SU-DHL-6 (cell line): ENCODE data around the gene AATF.

Experiments
- H2AFZ ChIP-seq: fragments of 200-600 bp; sonication (generic); 2 replicates; pipeline ENCODE4 v1.6.1; 2014; ENCODE audit warnings: low read depth, mild to moderate bottlenecking, moderate library complexity, mixed read lengths, antibody characterized with exemption, low read length; ENCODE audit not compliant: severe bottlenecking
- H3F3A ChIP-seq: fragments of 200-600 bp; shearing (Covaris generic); 2 replicates; pipeline ENCODE4 v1.6.0; 2016; ENCODE audit warnings: antibody characterized with exemption, mild to moderate bottlenecking; ENCODE audit not compliant: insufficient read depth
- H3K27ac ChIP-seq: fragments of 200-600 bp; sonication (generic); 2 replicates; pipeline ENCODE4 v1.5.1; 2016; ENCODE audit warnings: low read depth, mild to moderate bottlenecking, low read length, moderate library complexity, mixed read lengths
- H3K27me3 ChIP-seq: fragments of 200-600 bp; sonication (generic), shearing (Covaris generic); 2 replicates; pipeline ENCODE4 v1.6.0; 2014; ENCODE audit warnings: mild to moderate bottlenecking, low read length
- H3K36me3 ChIP-seq: fragments of 200-600 bp; sonication (generic); 2 replicates; pipeline ENCODE4 v1.6.1; 2014; ENCODE audit warnings: mild to moderate bottlenecking, low read length, mixed read lengths
- H3K4me2 ChIP-seq: fragments of 300-600, 200-600 bp; shearing (Covaris generic), sonication (generic); 2 replicates; pipeline ENCODE4 v1.6.0; 2014; ENCODE audit warnings: low read length, low read depth, mild to moderate bottlenecking; ENCODE audit not compliant: poor library complexity, severe bottlenecking
- H3K4me3 ChIP-seq: fragments of 200-600 bp; sonication (generic); 2 replicates; pipeline ENCODE4 v1.5.1; 2014; ENCODE audit warnings: antibody characterized with exemption, low read length, mild to moderate bottlenecking, mixed read lengths; ENCODE audit not compliant: insufficient read depth, poor library complexity, severe bottlenecking
- H3K79me2 ChIP-seq: fragments of 200-600 bp; sonication (generic); 2 replicates; pipeline ENCODE4 v1.6.1; 2014; ENCODE audit warnings: mild to moderate bottlenecking, low read length, moderate library complexity; ENCODE audit not compliant: insufficient read depth
- H3K9ac ChIP-seq: fragments of 200-600 bp; sonication (generic); 2 replicates; pipeline ENCODE4 v1.7.0; 2014; ENCODE audit warnings: mild to moderate bottlenecking, low read length
- H3K9me2 ChIP-seq: fragments of 200-600 bp; sonication (generic); replicated peaks from 2 replicates; pipeline ENCODE4 v1.6.1; 2014; ENCODE audit warnings: low read length; ENCODE audit not compliant: insufficient read depth
- H3K9me3 ChIP-seq: fragments of 200-600 bp; sonication (generic); 2 replicates; pipeline ENCODE4 v1.6.1; 2014; ENCODE audit warnings: low read length, mixed read lengths; ENCODE audit not compliant: insufficient read depth
- H4K20me1 ChIP-seq: fragments of 200-600 bp; sonication (generic); 2 replicates; pipeline ENCODE4 v1.6.1; 2014; ENCODE audit warnings: low read depth, mild to moderate bottlenecking, antibody characterized with exemption, low read length, moderate library complexity, mixed read lengths
- CTCF ChIP-seq: fragments of 200-600 bp; sonication (generic); IDR thresholded peaks from one replicate; pipeline ENCODE4 v1.5.1; 2017; ENCODE audit warnings: antibody characterized with exemption, mild to moderate bottlenecking, low read length, moderate library complexity; ENCODE audit not compliant: insufficient read depth, poor library complexity, severe bottlenecking
- EZH2phosphoT487 ChIP-seq: fragments of 200-600 bp; sonication (generic), shearing (Covaris generic); conservative IDR thresholded peaks from 2 replicates; pipeline ENCODE4 v1.6.1; 2018; ENCODE audit warnings: mild to moderate bottlenecking, antibody characterized with exemption, low read length, moderate library complexity, mixed read lengths

The AATF gene

GRCh38 chr17:37039269-37039668 lies 90.5 kb downstream of the AATF start:
- no peaks in the 10 kb centered on the region for H3K27me3 ChIP-seq
- H3F3A ChIP-seq, result no peaks in the 10 kb centered on the region
- 0 out of 2 replicates have a peak, but pooled peaks cover 4% of the 10 kb centered on the region for H3K36me3 ChIP-seq
- no peaks in the 10 kb centered on the region for H3K79me2 ChIP-seq
- TF ChIP-seq EZH2phosphoT487 (no peak), CTCF (no peak)
- H3K4me3 ChIP-seq, result no peak overlapping the region
- no peak overlapping the region for H3K4me2 ChIP-seq
- H3K27ac ChIP-seq, result no peak overlapping the region
- H2AFZ ChIP-seq, result no peak overlapping the region
- H3K9ac ChIP-seq, result no peak overlapping the region
- no peaks in the 10 kb centered on the region; the same call in 1 of the 2 replicates for H4K20me1 ChIP-seq
- H3K9me2 ChIP-seq, result no peaks in the 10 kb centered on the region
- H3K9me3 ChIP-seq, result no peaks in the 10 kb centered on the region

- no peak overlapping the region for H3K27ac ChIP-seq
- H3K36me3 ChIP-seq, result 0 out of 2 replicates have a peak, but pooled peaks cover 4% of the 10 kb centered on the region
- no peak overlapping the region for H2AFZ ChIP-seq
- no peaks in the 10 kb centered on the region; the same call in 1 of the 2 replicates for H4K20me1 ChIP-seq
- no peaks in the 10 kb centered on the region for H3K27me3 ChIP-seq
- H3K79me2 ChIP-seq, result no peaks in the 10 kb centered on the region
- H3K9me3 ChIP-seq, result no peaks in the 10 kb centered on the region
- H3F3A ChIP-seq, result peaks cover 5% of the 10 kb centered on the region; the same call in 1 of the 2 replicates
- H3K9me2 ChIP-seq, result no peaks in the 10 kb centered on the region
- no peak overlapping the region for H3K4me3 ChIP-seq
- TF ChIP-seq EZH2phosphoT487 (no peak), CTCF (no peak)
- no peak overlapping the region for H3K9ac ChIP-seq
- H3K4me2 ChIP-seq, result no peak overlapping the region
Observed at GRCh38 chr17:37041932-37042331, 93.2 kb downstream of the AATF start.

DNA sequence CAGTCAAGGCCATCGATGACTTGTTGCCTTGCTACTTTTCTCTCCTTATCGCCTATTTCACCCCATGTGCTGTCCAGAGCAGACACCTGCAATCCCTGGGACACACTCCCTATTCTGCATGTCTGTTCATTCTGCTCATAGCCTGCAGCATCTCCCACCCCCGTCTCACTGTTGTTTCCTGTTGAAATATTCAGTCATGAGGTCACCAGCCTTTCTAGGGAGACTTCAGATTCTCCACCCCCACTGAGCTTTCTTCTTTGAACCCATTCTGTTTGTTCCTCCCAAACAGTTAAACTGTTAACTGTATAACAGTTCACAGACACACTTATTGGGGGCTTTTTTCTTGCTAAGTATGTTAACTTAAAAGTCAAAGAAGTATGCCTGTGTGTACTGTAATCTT lies 94.4 kb downstream of the AATF start:
- TF ChIP-seq EZH2phosphoT487 (no peak), CTCF (no peak)
- H3K4me2 ChIP-seq, result no peak overlapping the region

More for the DNA sequence above, 94.4 kb downstream of the AATF start:
- Histone ChIP-seq H4K20me1 (no peaks in the 10 kb centered on the region; the same call in 1 of the 2 replicates), H2AFZ (no peak overlapping the region), H3K36me3 (0 out of 2 replicates have a peak, but pooled peaks cover 4% of the 10 kb centered on the region), H3K9me3 (no peaks in the 10 kb centered on the region), H3K79me2 (no peaks in the 10 kb centered on the region), H3K27ac (no peak overlapping the region), H3K27me3 (no peaks in the 10 kb centered on the region), H3F3A (peaks cover 11% of the 10 kb centered on the region; the same call in 1 of the 2 replicates), H3K4me3 (no peak overlapping the region), H3K9me2 (no peaks in the 10 kb centered on the region), H3K9ac (no peak overlapping the region)
